ENCODE data around the gene FAHD2A.

DNA sequence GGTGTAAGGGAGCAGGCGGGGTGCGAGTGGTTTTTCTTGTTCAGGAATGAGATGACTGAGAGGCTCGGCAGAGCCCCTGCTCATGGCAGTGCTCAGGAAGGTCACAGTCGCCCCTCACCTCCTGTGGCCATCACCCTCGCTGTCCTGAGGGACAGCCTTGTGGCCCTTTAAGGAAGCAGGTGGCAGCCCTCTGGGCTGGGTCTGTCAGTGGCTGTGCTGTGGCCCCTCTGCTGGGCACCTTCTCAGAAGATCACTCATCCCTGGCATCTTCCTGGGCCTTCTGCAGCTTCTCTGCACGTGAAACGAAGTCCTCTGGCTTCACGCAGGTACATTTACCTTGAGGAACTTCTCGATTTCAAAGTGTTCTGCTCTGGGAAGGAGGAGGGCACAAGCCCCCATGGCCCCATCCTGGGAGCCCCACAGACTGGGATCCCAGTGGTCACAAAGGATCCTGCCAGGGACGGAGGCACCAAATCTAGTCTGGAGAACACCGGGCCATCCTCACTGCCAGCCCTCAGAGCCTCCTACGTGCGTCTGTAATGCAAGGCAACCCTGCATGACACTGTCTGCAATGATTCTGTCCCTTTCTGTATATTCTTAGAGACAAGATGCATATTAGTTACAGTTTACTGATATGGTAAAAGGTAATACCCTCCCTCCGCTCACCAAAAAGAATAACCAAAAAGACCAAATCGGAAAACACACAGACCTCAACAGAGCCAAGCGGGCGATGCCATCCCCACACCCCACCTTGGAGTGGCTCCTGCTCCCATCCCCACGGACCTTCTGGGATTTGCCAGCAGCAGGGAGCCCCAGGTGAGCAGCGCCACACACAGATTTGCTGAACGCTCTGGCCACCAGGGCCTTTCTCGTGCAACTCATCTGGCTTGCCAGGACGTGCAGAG, 25.9 kb upstream of the FAHD2A start:
- TF ChIP-seq, protein P1, sequence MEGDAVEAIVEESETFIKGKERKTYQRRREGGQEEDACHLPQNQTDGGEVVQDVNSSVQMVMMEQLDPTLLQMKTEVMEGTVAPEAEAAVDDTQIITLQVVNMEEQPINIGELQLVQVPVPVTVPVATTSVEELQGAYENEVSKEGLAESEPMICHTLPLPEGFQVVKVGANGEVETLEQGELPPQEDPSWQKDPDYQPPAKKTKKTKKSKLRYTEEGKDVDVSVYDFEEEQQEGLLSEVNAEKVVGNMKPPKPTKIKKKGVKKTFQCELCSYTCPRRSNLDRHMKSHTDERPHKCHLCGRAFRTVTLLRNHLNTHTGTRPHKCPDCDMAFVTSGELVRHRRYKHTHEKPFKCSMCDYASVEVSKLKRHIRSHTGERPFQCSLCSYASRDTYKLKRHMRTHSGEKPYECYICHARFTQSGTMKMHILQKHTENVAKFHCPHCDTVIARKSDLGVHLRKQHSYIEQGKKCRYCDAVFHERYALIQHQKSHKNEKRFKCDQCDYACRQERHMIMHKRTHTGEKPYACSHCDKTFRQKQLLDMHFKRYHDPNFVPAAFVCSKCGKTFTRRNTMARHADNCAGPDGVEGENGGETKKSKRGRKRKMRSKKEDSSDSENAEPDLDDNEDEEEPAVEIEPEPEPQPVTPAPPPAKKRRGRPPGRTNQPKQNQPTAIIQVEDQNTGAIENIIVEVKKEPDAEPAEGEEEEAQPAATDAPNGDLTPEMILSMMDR (IDR thresholded peaks at IDR 0.05): no peak
- no peak for TF ChIP-seq POLR2A (IDR thresholded peaks at IDR 0.05)

Data from Peyer's patch (tissue), 4 donors.